ENCODE measurements around the gene FCHSD1.
"Not testable (repeated sequence)": the region's sequence is repeated elsewhere in the genome, so short reads cannot be mapped to it uniquely, and the experiment has no call there.

Gene FCHSD1

GRCh38 chr5:141615991-141616720, 35.1 kb downstream of the FCHSD1 start:
- no peak for DNase-seq

GRCh38 chr5:141613344-141613743, 37.9 kb downstream of the FCHSD1 start:
- no peak for DNase-seq

DNA sequence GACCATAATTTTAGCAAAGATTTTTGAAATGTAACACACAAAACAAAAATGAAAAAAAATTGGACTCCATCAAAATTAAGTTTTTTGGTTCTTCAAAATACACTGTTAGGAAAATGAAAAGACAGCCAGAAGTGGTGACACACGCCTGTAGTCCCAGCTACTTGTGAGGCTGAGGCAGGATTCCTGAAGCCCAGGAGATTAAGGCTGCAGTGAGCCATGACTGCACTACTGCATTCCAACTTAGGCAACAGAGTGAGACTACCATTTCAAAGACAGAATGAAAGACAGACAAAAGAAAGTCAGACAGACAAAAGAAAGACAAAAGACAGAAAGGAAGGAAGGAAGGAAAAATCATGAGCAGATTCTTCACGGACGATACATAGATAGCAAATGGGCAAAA, 39.9 kb downstream of the FCHSD1 start:
- no peak for DNase-seq

GRCh38 chr5:141609921-141610320, 41.3 kb downstream of the FCHSD1 start:
- DNase-seq: not testable (repeated sequence)

DNA sequence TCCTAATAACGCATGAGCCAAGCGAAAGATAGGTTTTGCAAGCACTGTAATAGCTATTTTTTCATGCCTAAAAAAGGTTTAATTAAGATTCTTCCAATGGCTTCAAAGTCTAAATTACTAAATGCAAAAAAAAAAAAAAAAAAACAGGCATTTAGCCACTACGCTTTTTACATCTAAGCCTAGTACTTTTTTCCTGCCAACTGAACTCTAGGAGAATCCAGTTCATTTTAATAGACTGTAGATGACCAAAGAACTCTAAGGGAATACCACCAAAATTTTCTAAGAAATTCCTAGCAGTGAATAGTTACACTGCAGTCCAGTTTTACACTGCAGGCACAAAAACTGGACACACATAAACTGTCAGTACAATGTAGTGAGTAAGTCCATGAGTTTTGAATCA, 42.2 kb downstream of the FCHSD1 start:
- no peak for DNase-seq

- DNase-seq: no peak
Observed at GRCh38 chr5:141608557-141608956, 42.7 kb downstream of the FCHSD1 start.

- DNase-seq: no peak
Observed at GRCh38 chr5:141608046-141608445, 43.2 kb downstream of the FCHSD1 start.

- no peak for DNase-seq
Observed at GRCh38 chr5:141605523-141606277, 45.5 kb downstream of the FCHSD1 start.

GRCh38 chr5:141603923-141604717, 47.1 kb downstream of the FCHSD1 start:
- peak; percentile 50 for DNase-seq

DNA sequence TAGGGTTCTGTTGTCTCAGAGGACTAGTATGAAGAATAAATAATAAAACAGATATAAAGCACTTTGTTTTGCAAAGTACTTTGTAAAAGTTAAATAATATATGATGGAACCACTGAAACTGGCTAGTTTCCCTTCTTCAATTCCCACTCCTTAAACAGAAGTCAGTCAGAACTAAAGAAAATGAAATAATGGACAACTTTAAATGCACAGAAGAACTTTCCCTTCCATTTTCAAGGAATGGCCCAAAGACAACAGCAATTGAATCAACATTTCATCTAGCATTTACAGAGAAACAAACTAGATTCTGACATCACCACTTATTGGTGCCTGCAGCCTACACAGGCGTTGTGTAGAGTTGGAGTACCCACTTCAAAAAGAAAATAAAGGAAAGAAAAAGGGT, 48.6 kb downstream of the FCHSD1 start:
- no peak for DNase-seq

GRCh38 chr5:141598391-141599345, 52.5 kb downstream of the FCHSD1 start:
- no peak for DNase-seq

GRCh38 chr5:141597814-141598213, 53.4 kb downstream of the FCHSD1 start:
- DNase-seq: no peak

DNA sequence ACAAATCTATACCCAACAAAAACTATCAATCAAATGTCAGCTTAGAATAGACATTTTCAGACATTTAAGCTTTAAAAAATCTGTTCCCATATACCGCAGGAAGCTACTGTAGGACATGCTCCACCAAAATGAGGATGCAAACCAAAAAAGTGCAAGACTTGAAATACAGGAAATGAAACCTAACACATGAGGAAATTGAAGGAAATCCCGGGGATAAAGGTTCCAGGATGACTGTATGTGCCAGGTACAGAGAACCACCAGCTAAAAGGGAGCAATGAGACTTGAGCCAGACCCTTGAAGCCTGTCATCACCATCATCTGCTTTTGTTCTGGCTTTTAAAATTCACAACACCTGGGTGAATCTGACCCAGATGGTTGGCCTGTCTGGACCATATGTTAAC, 53.8 kb downstream of the FCHSD1 start:
- no peak for DNase-seq

GRCh38 chr5:141596867-141597266, 54.4 kb downstream of the FCHSD1 start:
- no peak for DNase-seq

- no peak for DNase-seq
Observed at GRCh38 chr5:141590127-141590526, 61.1 kb downstream of the FCHSD1 start.
